Adrenal gland (tissue), 12 donors: ENCODE results near the gene VENTX. TPM values are rescaled to one million over a fixed set of nuclear protein-coding genes. Genes with fewer than 3 reads are reported as not detected.

Experiments
- DNase-seq, 7 donors: peaks; one replicate each; pipeline ENCODE4 v3.0.0-alpha.2; 2019 to 2020
- H3K27ac ChIP-seq, 5 donors: fragments of 200-600 bp; sonication (generic) in 4 of 5; 1 replicate in 3 of 5; 2 replicates in 2 of 5; pipeline versions ENCODE4 v1.5.1 to v1.8.0; 2016 to 2020; ENCODE audit warnings: mild to moderate bottlenecking in 1 of 5
- H3K27me3 ChIP-seq: fragments of 200-600 bp; 2 replicates; pipeline ENCODE4 v1.8.0; 2021
- H3K36me3 ChIP-seq, 2 donors: fragments of 200-600 bp; replicated peaks in 1 of 2; 1 replicate in 1 of 2; 2 replicates in 1 of 2; pipeline versions ENCODE4 v1.5.1 to v1.8.0; 2018 to 2022
- H3K4me1 ChIP-seq, 2 donors: fragments of 200-600 bp; replicated peaks in 1 of 2; 1 replicate in 1 of 2; 2 replicates in 1 of 2; pipeline versions ENCODE4 v1.5.1 to v1.8.0; 2018 to 2021
- H3K4me3 ChIP-seq, 4 donors: fragments of 200-600 bp; sonication (generic) in 3 of 4; one replicate each; pipeline ENCODE4 v1.5.1; 2016 to 2018
- H3K9me3 ChIP-seq, 3 donors: fragments of 200-600 bp; sonication (generic) in 1 of 3; replicated peaks in 1 of 3; 1 replicate in 2 of 3; 2 replicates in 1 of 3; pipeline versions ENCODE4 v1.5.1 to v1.8.0; 2016 to 2021
- POLR2A ChIP-seq, 2 donors: fragments of 450-650 bp; IDR thresholded peaks; one replicate each; pipeline ENCODE4 v1.6.1; 2017; ENCODE audit warnings: antibody characterized with exemption in 2 of 2, mild to moderate bottlenecking in 2 of 2, moderate library complexity in 1 of 2
- WGBS, 4 donors: extraction: QIAGEN DNeasy Blood & Tissue Kit in 2 of 4; methylation state at CpG; one replicate each; pipeline versions ENCODE4 v1.1.5 to v1.1.7; 2013 to 2017; 5-methylcytosine and 5-hydroxymethylcytosine counted together
- intact Hi-C, 2 donors: fragments of 100-400 bp; cut with DNase I; formaldehyde crosslinking; loops; one replicate each; pipeline versions ENCODE4 v1.14.1 to v1.15.0; 2022 to 2023
- polyA plus RNA-seq, 3 donors: library from polyadenylated mRNA; stranded (reverse); fragments of 200-250 nt in 2 of 3; fragments of 350-450 nt in 1 of 3; fragmentation: Illumina TruSeq in 1 of 3; extraction: RNeasy Lipid Tissue Mini Kit (QIAGEN cat#74804) in 1 of 3; gene quantifications; one replicate each; pipeline ENCODE4 v1.2.3, GENCODE V29; 2013 to 2014
- total RNA-seq, 9 donors: library from RNA; depleted of rRNA in 4 of 9; stranded (reverse); fragments of >200 nt in 4 of 9; fragments of 120-200 nt in 1 of 9; fragmentation: NEBNext Ultra II Directional in 1 of 9; extraction: Animal tissue kit (Norgen Biotek cat#: 25700) in 1 of 9; gene quantifications; one replicate each; pipeline versions ENCODE4 v1.1.0 to v1.2.4, GENCODE V29; 2013 to 2023
- TF ChIP-seq, protein P1 (sequence below), 6 experiments: fragments of 450-650 bp in 4 of 6; fragments of 200-600 bp in 2 of 6; sonication (generic) in 1 of 6; IDR thresholded peaks; 1 replicate in 5 of 6; 2 replicates in 1 of 6; pipeline versions ENCODE4 v1.5.1 to v1.8.0; 2016 to 2021; ENCODE audit warnings: antibody characterized with exemption in 6 of 6, mild to moderate bottlenecking in 2 of 6, moderate library complexity in 1 of 6
- donor health status: healthy with polysubstance abuse.
- donor health status: Bipolar disorder and iron deficiency.
- donor health status: DM: yes; HTN: yes; CAD: no.
- donor health status: DM: no; HTN: no; CAD: no.
- donor health status: DM: no; HTN: no; CAD: no.
- donor health status: DM: yes; HTN: yes; CAD: no.

VENTX gene
- total and polyA plus RNA-seq, 12 donors, result 0.06 to 4.4 (median 1.4) TPM

DNA sequence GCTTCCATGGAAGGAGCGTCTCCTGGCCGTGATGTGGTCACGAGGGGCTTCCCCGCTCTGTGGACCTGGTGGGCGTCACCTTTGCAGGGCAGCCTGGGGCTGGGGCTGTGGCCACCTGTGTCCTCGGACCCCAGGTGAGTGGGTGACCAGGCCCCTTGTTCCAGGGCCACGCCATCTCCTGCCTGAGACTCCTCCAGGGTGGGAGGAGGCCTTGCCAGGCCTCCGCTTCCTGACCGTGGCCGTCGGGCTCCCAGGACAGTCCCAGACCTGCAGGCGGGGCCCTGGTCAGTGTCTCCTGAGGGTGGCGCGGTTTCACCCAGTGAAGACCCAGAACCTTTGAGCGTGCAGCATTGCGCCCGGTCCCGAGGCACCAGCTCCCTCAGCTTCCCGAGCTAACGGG, 28.0 kb upstream of the VENTX start:
- Histone ChIP-seq H3K27me3 (no peaks in the 10 kb centered on the region), H3K4me3 (no peak overlapping the region), H3K27ac (no peak overlapping the region), H3K4me1 (no peaks in the 10 kb centered on the region), H3K9me3 (no peaks in the 10 kb centered on the region), H3K36me3 (no peaks in the 10 kb centered on the region)
- no peak for DNase-seq
- TF ChIP-seq, protein P1, sequence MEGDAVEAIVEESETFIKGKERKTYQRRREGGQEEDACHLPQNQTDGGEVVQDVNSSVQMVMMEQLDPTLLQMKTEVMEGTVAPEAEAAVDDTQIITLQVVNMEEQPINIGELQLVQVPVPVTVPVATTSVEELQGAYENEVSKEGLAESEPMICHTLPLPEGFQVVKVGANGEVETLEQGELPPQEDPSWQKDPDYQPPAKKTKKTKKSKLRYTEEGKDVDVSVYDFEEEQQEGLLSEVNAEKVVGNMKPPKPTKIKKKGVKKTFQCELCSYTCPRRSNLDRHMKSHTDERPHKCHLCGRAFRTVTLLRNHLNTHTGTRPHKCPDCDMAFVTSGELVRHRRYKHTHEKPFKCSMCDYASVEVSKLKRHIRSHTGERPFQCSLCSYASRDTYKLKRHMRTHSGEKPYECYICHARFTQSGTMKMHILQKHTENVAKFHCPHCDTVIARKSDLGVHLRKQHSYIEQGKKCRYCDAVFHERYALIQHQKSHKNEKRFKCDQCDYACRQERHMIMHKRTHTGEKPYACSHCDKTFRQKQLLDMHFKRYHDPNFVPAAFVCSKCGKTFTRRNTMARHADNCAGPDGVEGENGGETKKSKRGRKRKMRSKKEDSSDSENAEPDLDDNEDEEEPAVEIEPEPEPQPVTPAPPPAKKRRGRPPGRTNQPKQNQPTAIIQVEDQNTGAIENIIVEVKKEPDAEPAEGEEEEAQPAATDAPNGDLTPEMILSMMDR (IDR thresholded peaks at IDR 0.05), result no peak
- TF ChIP-seq POLR2A (IDR thresholded peaks at IDR 0.05), result no peak
- intact Hi-C loops, result no loop called here
- 82 to 91% (median 89%) methylated on average over 3 to 20 of the region's 20 CpGs for WGBS, 4 donors

DNA sequence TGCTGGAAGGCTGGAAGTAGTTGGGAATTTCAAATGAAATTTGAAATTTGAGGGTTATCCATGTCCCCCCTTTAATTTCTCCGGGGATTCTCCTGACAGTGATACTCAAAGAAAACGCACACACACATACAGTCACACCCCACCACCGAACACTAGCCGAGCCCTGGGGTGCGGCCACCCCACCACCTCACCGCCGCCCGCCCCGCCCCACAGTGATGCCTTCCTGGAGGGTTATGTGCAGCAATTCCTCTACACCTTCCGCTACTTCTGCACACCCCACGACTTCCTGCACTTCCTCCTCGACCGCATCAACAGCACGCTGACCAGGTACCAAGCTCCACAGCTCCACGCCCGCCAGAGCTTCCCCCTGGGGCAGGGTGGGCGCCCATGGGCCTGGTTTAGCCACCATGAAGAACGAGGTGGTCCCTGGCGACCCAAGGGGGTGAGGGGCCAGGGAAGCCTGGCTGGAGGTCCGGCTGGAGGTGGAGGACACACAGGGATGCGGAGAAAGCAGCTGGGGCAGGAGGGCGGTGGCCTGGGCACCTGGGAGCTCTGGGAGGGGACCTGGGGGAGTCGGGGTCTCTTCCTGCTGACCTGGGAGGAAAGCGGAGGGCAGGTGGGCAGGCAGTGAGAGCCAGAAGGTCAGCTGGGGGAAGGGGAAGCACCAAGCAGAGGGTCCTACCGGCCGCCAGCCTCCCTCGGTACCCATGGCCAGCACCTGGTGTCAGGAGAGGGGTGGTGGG, 27.1 kb upstream of the VENTX start:
- Histone ChIP-seq H3K9me3 (no peaks in the 10 kb centered on the region), H3K27me3 (no peaks in the 10 kb centered on the region), H3K36me3 (no peaks in the 10 kb centered on the region), H3K4me1 (no peaks in the 10 kb centered on the region), H3K4me3 (no peak overlapping the region), H3K27ac (no peak overlapping the region)
- WGBS, 4 donors, result 73 to 84% (median 82%) methylated on average over 24 to 27 of the region's 27 CpGs
- intact Hi-C loops, result no loop called here
- TF ChIP-seq, protein P1 (IDR thresholded peaks at IDR 0.05), result no peak
- TF ChIP-seq POLR2A (IDR thresholded peaks at IDR 0.05), result no peak
- DNase-seq, result no peak

DNA sequence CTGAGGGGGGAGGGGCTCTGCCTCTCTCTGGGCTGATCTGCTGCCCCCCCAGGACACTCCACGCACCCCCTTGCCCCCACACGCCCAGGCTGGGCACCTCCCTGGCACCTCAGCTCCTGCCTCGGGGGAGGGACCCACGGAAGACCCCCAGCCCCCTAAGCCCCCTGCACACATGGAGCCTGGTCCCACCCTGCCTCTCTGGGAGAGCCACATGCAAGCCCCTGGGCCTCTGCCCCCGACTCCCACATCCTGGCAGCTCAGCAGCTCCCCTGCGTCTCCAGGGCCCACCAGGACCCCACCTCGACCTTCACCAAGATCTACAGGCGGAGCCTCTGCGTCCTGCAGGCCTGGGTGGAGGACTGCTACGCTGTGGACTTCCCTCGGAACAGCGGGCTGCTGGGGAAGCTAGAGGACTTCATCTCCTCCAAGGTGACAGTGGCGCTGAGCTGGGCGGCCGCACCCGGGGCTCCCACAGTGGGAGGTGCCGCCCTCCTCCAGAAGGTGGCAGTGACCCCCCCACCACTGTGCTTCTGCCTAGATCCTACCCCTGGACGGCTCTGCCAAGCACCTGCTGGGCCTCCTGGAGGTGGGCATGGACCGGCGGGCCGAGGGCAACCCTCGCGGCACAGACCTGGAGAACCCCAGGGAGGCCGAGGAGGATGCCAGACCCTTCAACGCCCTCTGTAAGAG, 26.4 kb upstream of the VENTX start:
- Histone ChIP-seq H3K27me3 (no peaks in the 10 kb centered on the region), H3K4me3 (no peak overlapping the region), H3K27ac (no peak overlapping the region), H3K36me3 (no peaks in the 10 kb centered on the region), H3K4me1 (no peaks in the 10 kb centered on the region), H3K9me3 (no peaks in the 10 kb centered on the region)
- DNase-seq, result no peak
- no peak for TF ChIP-seq POLR2A (IDR thresholded peaks at IDR 0.05)
- TF ChIP-seq, protein P1 (IDR thresholded peaks at IDR 0.05), result no peak
- intact Hi-C loops, result no loop called here
- 68 to 77% (median 77%) methylated on average over 13 to 25 of the region's 25 CpGs; no CpG with 5 or more reads in 1 of the 4 donors for WGBS, 4 donors

DNA sequence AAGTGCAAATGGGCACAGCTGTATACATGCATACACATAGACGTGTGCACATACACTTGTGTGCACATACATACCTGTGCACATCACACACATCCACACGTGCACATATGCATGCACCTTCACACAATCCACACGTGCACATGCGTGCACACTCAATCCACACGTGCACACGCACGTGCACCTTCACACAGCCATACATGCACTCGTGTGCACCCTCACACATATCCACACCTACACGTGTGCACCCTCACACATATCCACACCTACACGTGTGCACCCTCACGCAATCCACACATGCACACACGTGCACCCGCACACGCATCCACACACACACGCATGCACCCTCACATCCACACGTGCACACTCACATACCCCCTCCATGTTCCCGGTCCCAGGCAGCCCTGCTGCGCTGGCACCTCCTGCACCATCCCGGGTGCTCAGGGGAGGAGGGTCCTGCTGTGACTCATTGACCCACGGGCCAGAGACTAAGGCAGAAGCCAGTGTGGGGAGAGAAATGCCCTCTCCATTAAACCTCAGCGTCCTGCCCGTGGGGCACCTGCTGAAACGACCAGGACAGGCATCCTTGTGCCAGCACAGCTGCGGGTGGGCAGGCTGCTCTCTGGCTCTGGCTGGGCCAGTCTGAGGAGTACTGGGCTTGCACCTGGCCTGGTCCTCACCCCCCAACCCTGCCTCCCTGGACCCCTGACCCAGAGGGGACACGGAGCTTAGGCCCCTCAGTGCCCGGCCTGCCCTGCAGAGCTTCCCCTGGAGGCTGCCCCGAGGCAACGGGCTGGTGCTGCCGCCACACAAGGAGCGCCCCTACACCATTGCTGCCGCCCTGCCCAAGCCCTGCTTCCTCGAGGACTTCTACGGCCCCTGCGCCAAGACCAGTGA, 25.4 kb upstream of the VENTX start:
- H3K36me3 ChIP-seq, result no peaks in the 10 kb centered on the region
- no peak overlapping the region for H3K27ac ChIP-seq
- WGBS, 4 donors, result 84 to 88% (median 86%) methylated on average over 20 to 34 of the region's 34 CpGs
- H3K27me3 ChIP-seq, result no peaks in the 10 kb centered on the region
- no peak overlapping the region for H3K4me3 ChIP-seq
- no peak for DNase-seq
- TF ChIP-seq POLR2A (IDR thresholded peaks at IDR 0.05), result no peak
- TF ChIP-seq, protein P1 (IDR thresholded peaks at IDR 0.05), result no peak
- H3K4me1 ChIP-seq, result no peaks in the 10 kb centered on the region
- intact Hi-C loops, result no loop called here
- no peaks in the 10 kb centered on the region for H3K9me3 ChIP-seq
